Central memory CD8-positive, alpha-beta T cell (primary cell): ENCODE measurements around the gene PET100.

ENCODE experiments used
- ATAC-seq: fragments of 150-1000 bp; cut with Tn5 transposase; replicated peaks from 2 replicates; pipeline ENCODE4 v1.10.0; 2022; ENCODE audit warnings: mild to moderate bottlenecking, moderate FRiP score, moderate number of reproducible peaks; ENCODE audit not compliant: poor library complexity, severe bottlenecking; ENCODE audit errors: extremely low read depth
- DNase-seq, 2 donors: peaks; one replicate each; pipeline ENCODE4 v3.0.0; 2021; ENCODE audit warnings: low spot score in 2 of 2
- H3K27ac Mint-ChIP-seq: one replicate; pipeline ENCODE4 v1.8.0; 2022; ENCODE audit warnings: low read depth, mild to moderate bottlenecking, moderate library complexity, mixed read lengths
- H3K27me3 Mint-ChIP-seq: one replicate; pipeline ENCODE4 v1.8.0; 2022; ENCODE audit warnings: mixed read lengths
- H3K36me3 Mint-ChIP-seq: one replicate; pipeline ENCODE4 v1.8.0; 2022; ENCODE audit warnings: mild to moderate bottlenecking, moderate library complexity, mixed read lengths; ENCODE audit not compliant: insufficient read depth
- H3K4me1 Mint-ChIP-seq: one replicate; pipeline ENCODE4 v1.8.0; 2022; ENCODE audit warnings: mixed read lengths
- H3K4me3 Mint-ChIP-seq: one replicate; pipeline ENCODE4 v1.8.0; 2022; ENCODE audit warnings: mild to moderate bottlenecking, moderate library complexity, mixed read lengths
- H3K9me3 Mint-ChIP-seq: one replicate; pipeline ENCODE4 v1.8.0; 2022; ENCODE audit warnings: mixed read lengths

The PET100 gene

DNA sequence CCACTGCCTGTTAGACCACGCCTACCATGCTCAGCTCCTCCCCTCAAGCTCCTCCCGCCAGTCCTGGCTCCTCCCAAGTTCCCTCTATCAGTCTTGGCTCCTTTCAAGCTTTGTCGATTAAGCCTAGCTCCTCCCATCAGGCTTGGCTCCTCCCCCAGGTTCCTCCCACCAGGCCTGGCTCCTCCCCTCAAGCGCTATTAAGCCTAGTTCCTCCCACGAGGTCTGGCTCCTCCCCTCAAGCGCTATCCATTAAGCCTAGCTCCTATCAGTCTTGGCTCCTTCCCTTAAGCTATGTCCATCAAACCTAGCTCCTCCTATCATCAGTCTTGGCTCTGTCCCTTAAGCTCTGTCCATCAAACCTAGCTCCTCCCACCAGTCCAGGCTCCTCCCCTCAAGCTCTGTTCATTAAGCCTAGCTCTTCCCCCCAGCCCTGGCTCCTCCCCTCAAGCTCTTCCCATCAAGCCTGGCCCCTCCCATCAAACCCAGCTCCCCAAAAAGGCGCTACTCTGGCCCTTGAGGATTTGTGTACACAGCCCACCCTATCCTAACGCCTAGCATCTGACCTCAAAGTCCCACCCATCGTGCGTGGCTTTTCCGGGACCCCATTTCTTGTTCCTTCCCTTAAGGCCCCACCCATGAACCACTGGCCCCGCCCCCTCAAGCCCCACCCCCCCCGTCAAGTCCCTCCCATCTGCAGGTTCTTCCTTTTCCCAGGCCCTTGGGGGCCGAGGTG is 23.9 kb upstream of the PET100 start:
- ATAC-seq, result no peak
- peaks cover 3% of the 10 kb centered on the region for H3K36me3 Mint-ChIP-seq

GRCh38 chr19:7606289-7606688 is 23.3 kb upstream of the PET100 start:
- no peak overlapping the region for H3K4me3 Mint-ChIP-seq
- ATAC-seq, result no peak
- no peak for DNase-seq
- H3K36me3 Mint-ChIP-seq, result peaks cover 5% of the 10 kb centered on the region
- H3K27ac Mint-ChIP-seq, result no peak overlapping the region
- H3K4me1 Mint-ChIP-seq, result no peaks in the 10 kb centered on the region
- peaks cover 40% of the 10 kb centered on the region for H3K27me3 Mint-ChIP-seq
- H3K9me3 Mint-ChIP-seq, result no peaks in the 10 kb centered on the region

More for the DNA sequence above, 23.9 kb upstream of the PET100 start:
- H3K4me3 Mint-ChIP-seq, result no peak overlapping the region
- no peak for DNase-seq
- H3K27ac Mint-ChIP-seq, result no peak overlapping the region
- H3K9me3 Mint-ChIP-seq, result no peaks in the 10 kb centered on the region
- no peaks in the 10 kb centered on the region for H3K4me1 Mint-ChIP-seq
- H3K27me3 Mint-ChIP-seq, result peaks cover 40% of the 10 kb centered on the region

DNA sequence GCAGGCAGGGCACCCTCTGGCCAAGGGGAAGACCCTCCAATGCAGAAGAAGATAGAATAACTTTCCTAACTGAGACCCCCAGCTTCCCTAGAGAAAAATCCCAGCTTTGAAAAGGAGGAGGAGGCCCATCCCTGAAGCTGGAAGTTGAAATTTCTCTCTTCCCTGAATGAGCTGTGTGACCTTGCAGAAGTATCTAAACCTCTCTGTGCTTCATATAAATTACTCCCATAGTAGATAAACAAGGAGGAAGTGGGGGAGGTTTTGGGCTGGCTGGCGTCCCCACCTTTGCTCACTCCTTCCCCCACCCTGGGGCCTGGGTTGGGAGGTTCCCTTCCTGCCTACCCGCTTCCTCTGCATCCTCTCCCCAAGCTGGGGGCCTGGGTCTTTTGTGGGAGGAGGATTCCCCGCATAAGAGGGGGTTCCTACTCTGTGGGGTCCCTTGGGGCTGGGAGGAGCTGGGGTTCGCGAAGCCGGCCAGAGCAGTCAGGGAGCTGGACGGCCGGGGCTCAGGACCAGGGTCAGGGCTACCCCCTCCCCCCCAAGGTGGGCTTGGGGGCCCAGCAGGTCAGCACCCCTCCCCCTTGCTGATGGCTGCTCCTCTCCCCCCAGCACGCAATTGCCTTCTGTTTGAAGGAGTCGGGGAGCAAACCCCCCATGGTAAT is 22.2 kb upstream of the PET100 start:
- DNase-seq (no peak), ATAC-seq (no peak)
- Mint-ChIP-seq H3K27ac (no peak overlapping the region), H3K4me1 (no peaks in the 10 kb centered on the region), H3K9me3 (no peaks in the 10 kb centered on the region), H3K4me3 (no peak overlapping the region), H3K36me3 (peaks cover 5% of the 10 kb centered on the region), H3K27me3 (peaks cover 33% of the 10 kb centered on the region)

DNA sequence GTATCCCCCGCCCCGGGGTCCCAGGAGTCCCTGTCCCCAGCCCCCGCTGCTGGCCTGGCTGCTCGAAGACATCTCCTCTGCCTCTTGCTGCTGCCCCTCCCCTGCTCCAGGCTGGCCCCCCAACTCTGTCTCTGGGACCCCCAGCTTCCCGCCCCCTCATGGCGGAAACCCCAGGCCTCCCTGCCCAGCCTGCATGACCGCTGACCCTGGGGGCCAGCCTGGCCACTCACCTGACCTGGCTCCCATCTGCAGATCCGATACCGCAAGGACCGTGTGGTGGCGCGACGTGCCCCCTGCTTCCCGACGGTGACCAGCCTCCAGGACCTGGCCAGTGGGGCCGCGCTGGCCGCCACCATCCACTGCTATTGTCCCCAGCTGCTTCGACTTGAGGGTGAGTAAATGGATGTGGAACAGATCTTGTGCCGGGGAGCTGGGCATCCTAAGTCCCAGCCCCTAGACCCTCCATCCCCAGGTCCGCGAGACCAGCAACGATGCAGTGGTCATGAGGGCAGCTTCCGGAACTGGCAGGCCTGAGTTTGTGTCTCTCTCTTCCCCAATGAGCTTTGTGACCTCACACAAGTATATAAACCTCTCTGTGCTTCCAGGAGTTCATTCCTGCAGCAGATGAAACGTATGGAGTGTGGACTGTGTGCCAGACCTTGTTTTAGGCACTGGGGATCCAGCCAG is 21.6 kb upstream of the PET100 start:
- peaks cover 27% of the 10 kb centered on the region for H3K27me3 Mint-ChIP-seq
- no peaks in the 10 kb centered on the region for H3K4me1 Mint-ChIP-seq
- ATAC-seq, result no peak
- H3K27ac Mint-ChIP-seq, result no peak overlapping the region
- H3K9me3 Mint-ChIP-seq, result no peaks in the 10 kb centered on the region
- peaks cover 5% of the 10 kb centered on the region for H3K36me3 Mint-ChIP-seq
- no peak for DNase-seq
- no peak overlapping the region for H3K4me3 Mint-ChIP-seq

GRCh38 chr19:7610491-7611240 is 18.9 kb upstream of the PET100 start:
- Mint-ChIP-seq H3K27me3 (peaks cover 2% of the 10 kb centered on the region), H3K36me3 (peaks cover 5% of the 10 kb centered on the region), H3K9me3 (no peaks in the 10 kb centered on the region), H3K4me1 (no peaks in the 10 kb centered on the region), H3K4me3 (no peak overlapping the region), H3K27ac (no peak overlapping the region)
- ATAC-seq (no peak), DNase-seq (no peak)

DNA sequence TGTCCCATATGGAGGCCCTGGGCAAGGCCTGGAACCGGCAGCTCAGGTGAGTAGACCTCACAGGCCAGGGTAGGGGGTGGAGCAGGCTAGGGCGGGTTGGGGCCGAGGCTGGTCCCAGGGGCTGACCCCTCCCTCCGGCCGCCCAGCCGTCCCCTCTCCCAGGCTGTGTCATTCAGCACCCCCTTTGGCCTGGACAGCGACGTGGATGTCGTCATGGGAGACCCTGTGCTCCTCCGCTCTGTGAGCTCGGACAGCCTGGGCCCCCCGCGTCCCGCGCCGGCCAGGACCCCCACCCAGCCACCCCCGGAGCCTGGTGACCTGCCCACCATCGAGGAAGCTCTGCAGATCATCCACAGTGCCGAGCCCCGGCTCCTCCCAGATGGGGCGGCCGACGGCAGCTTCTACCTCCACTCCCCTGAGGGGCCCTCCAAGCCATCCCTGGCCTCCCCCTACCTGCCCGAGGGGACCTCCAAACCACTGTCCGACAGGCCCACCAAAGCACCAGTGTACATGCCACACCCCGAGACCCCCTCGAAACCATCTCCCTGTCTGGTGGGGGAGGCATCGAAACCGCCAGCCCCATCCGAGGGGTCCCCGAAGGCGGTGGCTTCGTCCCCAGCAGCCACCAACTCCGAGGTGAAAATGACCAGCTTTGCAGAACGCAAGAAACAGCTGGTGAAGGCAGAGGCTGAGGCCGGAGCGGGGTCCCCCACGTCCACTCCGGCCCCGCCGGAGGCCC is 17.9 kb upstream of the PET100 start:
- Mint-ChIP-seq H3K4me3 (no peak overlapping the region), H3K36me3 (peaks cover 5% of the 10 kb centered on the region), H3K9me3 (no peaks in the 10 kb centered on the region), H3K4me1 (no peaks in the 10 kb centered on the region), H3K27me3 (no peaks in the 10 kb centered on the region), H3K27ac (no peak overlapping the region)
- ATAC-seq, result no peak
- DNase-seq, result no peak

GRCh38 chr19:7612282-7613274 is 17.0 kb upstream of the PET100 start:
- Mint-ChIP-seq H3K27me3 (no peaks in the 10 kb centered on the region), H3K9me3 (no peaks in the 10 kb centered on the region), H3K36me3 (peaks cover 6% of the 10 kb centered on the region), H3K4me1 (no peaks in the 10 kb centered on the region), H3K4me3 (no peak overlapping the region), H3K27ac (no peak overlapping the region)
- ATAC-seq, result no peak
- no peak for DNase-seq

GRCh38 chr19:7614859-7615741 is 14.5 kb upstream of the PET100 start:
- Mint-ChIP-seq H3K9me3 (no peaks in the 10 kb centered on the region), H3K27me3 (no peaks in the 10 kb centered on the region), H3K27ac (no peak overlapping the region), H3K4me1 (peaks cover 8% of the 10 kb centered on the region), H3K36me3 (peaks cover 15% of the 10 kb centered on the region), H3K4me3 (no peak overlapping the region)
- ATAC-seq (no peak), DNase-seq (no peak)

GRCh38 chr19:7617172-7617571 is 12.4 kb upstream of the PET100 start:
- ATAC-seq, result no peak
- H3K4me3 Mint-ChIP-seq, result no peak overlapping the region

GRCh38 chr19:7617735-7618134 is 11.9 kb upstream of the PET100 start:
- H3K27ac Mint-ChIP-seq, result peak overlapping the region; percentile 50
- no peak for ATAC-seq
- no peak for DNase-seq
- H3K4me3 Mint-ChIP-seq, result no peak overlapping the region
- no peaks in the 10 kb centered on the region for H3K27me3 Mint-ChIP-seq
- H3K4me1 Mint-ChIP-seq, result peaks cover 8% of the 10 kb centered on the region
- peaks cover 22% of the 10 kb centered on the region for H3K36me3 Mint-ChIP-seq
- H3K9me3 Mint-ChIP-seq, result no peaks in the 10 kb centered on the region

More at GRCh38 chr19:7617172-7617571, 12.4 kb upstream of the PET100 start:
- peaks cover 22% of the 10 kb centered on the region for H3K36me3 Mint-ChIP-seq
- H3K4me1 Mint-ChIP-seq, result peaks cover 8% of the 10 kb centered on the region
- no peaks in the 10 kb centered on the region for H3K9me3 Mint-ChIP-seq
- no peaks in the 10 kb centered on the region for H3K27me3 Mint-ChIP-seq
- DNase-seq, result no peak
- no peak overlapping the region for H3K27ac Mint-ChIP-seq
